Measurements from ENCODE around the gene SPOCD1. TPM values are rescaled to one million over a fixed set of nuclear protein-coding genes. Genes with fewer than 3 reads are reported as not detected.
A peak's percentile ranks its signal among the peaks of the same experiment; 100 is the strongest.

Gene SPOCD1
- total and polyA plus RNA-seq, 2 experiments from 2014 or later, result 0.73 to 1.3 TPM

DNA sequence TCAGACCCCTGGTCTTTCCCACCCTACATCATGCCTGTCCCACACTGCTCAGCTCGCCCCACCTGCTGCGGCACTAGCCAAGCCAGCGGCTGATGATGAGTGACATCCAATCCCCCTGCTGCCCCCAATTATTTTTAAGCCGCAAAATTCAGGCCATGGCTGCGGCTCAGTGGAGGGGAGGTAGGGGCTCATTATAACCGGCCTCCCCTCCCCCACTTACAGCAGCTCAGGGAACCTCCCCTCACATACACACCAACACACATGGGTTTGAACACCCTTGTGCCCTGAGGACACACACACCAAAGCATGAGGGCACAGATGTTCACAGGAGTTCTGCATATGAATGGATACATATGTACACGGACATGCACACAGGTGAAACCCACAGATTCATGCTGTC, 57.0 kb downstream of the SPOCD1 start:
- H3K4me3 Mint-ChIP-seq, result no peak overlapping the region; the same call in 2 of the 3 replicates
- Histone ChIP-seq H3K27ac (ENCODE audit: low read depth) (no peak overlapping the region), H3K4me3 (no peak overlapping the region), H3K79me2 (replicated peaks; ENCODE audit: insufficient read depth) (peaks cover 13% of the 10 kb centered on the region; the same call in 1 of the 2 replicates), H3K4me1 (ENCODE audit: insufficient read depth) (peaks cover 33% of the 10 kb centered on the region), H3K27me3 (ENCODE audit: insufficient read depth) (peaks cover 16% of the 10 kb centered on the region), H4K20me1 (replicated peaks; ENCODE audit: insufficient read depth) (peaks cover 7% of the 10 kb centered on the region; the same call in 1 of the 2 replicates), H3K36me3 (ENCODE audit: insufficient read depth) (no peaks in the 10 kb centered on the region), H3K9me2 (ENCODE audit: insufficient read depth) (no peaks in the 10 kb centered on the region), H2AFZ (no peak overlapping the region), H3K4me2 (0 out of 2 replicates have a peak overlapping the region, but pooled peaks have one; percentile 98), H3F3A (replicated peaks; ENCODE audit: low read depth) (peaks cover 19% of the 10 kb centered on the region)
- H3K27ac Mint-ChIP-seq, result no peak overlapping the region
- TF ChIP-seq ZNF114 (CRISPR knock-in tag; IDR thresholded peaks at IDR 0.05) (no peak), JUNB (IDR thresholded peaks at IDR 0.05; ENCODE audit: unreplicated experiment) (no peak)
- peaks cover 34% of the 10 kb centered on the region for H3K27me3 Mint-ChIP-seq (ENCODE audit: insufficient read depth, low read depth, poor library complexity)
- H3K36me3 Mint-ChIP-seq (ENCODE audit: low read depth), result no peaks in the 10 kb centered on the region; the same call in 2 of the 3 replicates
- ATAC-seq (no peak), DNase-seq (ENCODE audit: low spot score) (no peak)
- no peaks in the 10 kb centered on the region; the same call in 1 of the 3 replicates for H3K9me3 Mint-ChIP-seq
- H3K4me1 Mint-ChIP-seq, result peaks cover 44% of the 10 kb centered on the region

DNA sequence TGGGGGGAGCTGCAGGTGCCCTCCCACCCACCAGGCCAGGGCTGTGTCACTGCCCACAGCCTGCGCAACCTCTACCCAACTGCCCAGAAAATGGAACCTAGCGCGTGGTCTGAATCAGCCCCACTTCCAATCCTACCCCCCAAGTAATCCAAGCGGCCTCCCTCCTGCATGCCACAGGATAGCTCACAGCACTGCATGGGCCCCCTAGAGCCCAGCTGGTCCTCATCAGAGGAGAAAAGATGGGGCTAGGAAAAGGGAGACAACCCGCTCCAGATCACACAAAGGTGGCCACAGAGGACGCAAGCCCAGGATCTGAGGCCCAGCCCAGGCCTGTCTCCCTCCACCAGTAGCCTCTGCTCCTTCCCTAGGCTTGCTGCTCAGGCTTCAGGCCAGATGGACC, 57.8 kb downstream of the SPOCD1 start:
- Mint-ChIP-seq H3K36me3 (ENCODE audit: low read depth) (no peaks in the 10 kb centered on the region; the same call in 2 of the 3 replicates), H3K4me3 (no peak overlapping the region; the same call in 2 of the 3 replicates), H3K4me1 (peaks cover 48% of the 10 kb centered on the region), H3K27ac (no peak overlapping the region), H3K9me3 (no peaks in the 10 kb centered on the region; the same call in 1 of the 3 replicates), H3K27me3 (ENCODE audit: insufficient read depth, low read depth, poor library complexity) (peaks cover 27% of the 10 kb centered on the region)
- Histone ChIP-seq H3K4me3 (no peak overlapping the region), H3K27ac (ENCODE audit: low read depth) (no peak overlapping the region), H3K36me3 (ENCODE audit: insufficient read depth) (no peaks in the 10 kb centered on the region), H4K20me1 (replicated peaks; ENCODE audit: insufficient read depth) (peaks cover 7% of the 10 kb centered on the region; the same call in 1 of the 2 replicates), H2AFZ (no peak overlapping the region), H3K9me2 (ENCODE audit: insufficient read depth) (no peaks in the 10 kb centered on the region), H3K27me3 (ENCODE audit: insufficient read depth) (peaks cover 10% of the 10 kb centered on the region), H3F3A (replicated peaks; ENCODE audit: low read depth) (peaks cover 19% of the 10 kb centered on the region), H3K4me2 (no peak overlapping the region), H3K79me2 (replicated peaks; ENCODE audit: insufficient read depth) (peaks cover 13% of the 10 kb centered on the region; the same call in 1 of the 2 replicates), H3K4me1 (ENCODE audit: insufficient read depth) (peaks cover 33% of the 10 kb centered on the region)
- DNase-seq (ENCODE audit: low spot score) (no peak), ATAC-seq (no peak)
- TF ChIP-seq, protein P1, sequence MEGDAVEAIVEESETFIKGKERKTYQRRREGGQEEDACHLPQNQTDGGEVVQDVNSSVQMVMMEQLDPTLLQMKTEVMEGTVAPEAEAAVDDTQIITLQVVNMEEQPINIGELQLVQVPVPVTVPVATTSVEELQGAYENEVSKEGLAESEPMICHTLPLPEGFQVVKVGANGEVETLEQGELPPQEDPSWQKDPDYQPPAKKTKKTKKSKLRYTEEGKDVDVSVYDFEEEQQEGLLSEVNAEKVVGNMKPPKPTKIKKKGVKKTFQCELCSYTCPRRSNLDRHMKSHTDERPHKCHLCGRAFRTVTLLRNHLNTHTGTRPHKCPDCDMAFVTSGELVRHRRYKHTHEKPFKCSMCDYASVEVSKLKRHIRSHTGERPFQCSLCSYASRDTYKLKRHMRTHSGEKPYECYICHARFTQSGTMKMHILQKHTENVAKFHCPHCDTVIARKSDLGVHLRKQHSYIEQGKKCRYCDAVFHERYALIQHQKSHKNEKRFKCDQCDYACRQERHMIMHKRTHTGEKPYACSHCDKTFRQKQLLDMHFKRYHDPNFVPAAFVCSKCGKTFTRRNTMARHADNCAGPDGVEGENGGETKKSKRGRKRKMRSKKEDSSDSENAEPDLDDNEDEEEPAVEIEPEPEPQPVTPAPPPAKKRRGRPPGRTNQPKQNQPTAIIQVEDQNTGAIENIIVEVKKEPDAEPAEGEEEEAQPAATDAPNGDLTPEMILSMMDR (conservative IDR thresholded peaks at IDR 0.05; ENCODE audit: low read depth in 2 of 2), result no peak
- TF ChIP-seq CREB1 (CRISPR knock-in tag; IDR thresholded peaks at IDR 0.05; ENCODE audit: low read depth) (no peak), NANOG (IDR thresholded peaks at IDR 0.05; ENCODE audit: borderline replicate concordance) (no peak)
- TF ChIP-seq, protein P2, sequence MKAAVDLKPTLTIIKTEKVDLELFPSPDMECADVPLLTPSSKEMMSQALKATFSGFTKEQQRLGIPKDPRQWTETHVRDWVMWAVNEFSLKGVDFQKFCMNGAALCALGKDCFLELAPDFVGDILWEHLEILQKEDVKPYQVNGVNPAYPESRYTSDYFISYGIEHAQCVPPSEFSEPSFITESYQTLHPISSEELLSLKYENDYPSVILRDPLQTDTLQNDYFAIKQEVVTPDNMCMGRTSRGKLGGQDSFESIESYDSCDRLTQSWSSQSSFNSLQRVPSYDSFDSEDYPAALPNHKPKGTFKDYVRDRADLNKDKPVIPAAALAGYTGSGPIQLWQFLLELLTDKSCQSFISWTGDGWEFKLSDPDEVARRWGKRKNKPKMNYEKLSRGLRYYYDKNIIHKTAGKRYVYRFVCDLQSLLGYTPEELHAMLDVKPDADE (IDR thresholded peaks at IDR 0.05), result no peak

DNA sequence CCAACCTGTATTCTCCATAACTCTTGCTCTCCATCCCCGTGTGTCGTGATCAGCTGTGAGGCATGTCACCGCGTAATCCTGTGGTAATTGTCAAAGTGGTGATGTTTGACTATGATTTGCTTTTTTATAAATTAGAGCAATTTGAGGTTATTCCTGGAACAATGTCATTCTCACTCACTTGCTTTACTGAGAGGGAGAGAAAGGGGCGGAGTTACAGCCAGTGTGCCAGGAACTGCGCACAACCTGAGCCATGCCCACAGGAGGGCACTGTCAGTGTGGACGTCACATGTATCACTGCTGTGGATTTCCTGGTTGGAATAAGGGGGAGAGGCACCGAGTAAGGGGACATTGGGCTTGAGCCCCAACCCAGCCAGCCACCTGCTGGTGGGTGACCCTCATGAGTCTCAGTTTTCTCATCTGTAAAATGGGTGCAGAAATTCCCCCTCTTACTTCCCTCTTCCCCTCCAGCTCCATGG, 58.6 kb downstream of the SPOCD1 start:
- no peak for ATAC-seq
- H3K79me2 ChIP-seq (replicated peaks; ENCODE audit: insufficient read depth), result peaks cover 13% of the 10 kb centered on the region; the same call in 1 of the 2 replicates
- no peak overlapping the region for H3K4me3 ChIP-seq
- peaks cover 22% of the 10 kb centered on the region for H3K27me3 Mint-ChIP-seq (ENCODE audit: insufficient read depth, low read depth, poor library complexity)
- no peak overlapping the region; the same call in 2 of the 3 replicates for H3K4me3 Mint-ChIP-seq
- H3F3A ChIP-seq (replicated peaks; ENCODE audit: low read depth), result peaks cover 19% of the 10 kb centered on the region
- H3K27me3 ChIP-seq (ENCODE audit: insufficient read depth), result peaks cover 9% of the 10 kb centered on the region
- H2AFZ ChIP-seq, result no peak overlapping the region
- H3K36me3 Mint-ChIP-seq (ENCODE audit: low read depth), result no peaks in the 10 kb centered on the region; the same call in 2 of the 3 replicates
- no peak for DNase-seq (ENCODE audit: low spot score)
- H4K20me1 ChIP-seq (replicated peaks; ENCODE audit: insufficient read depth), result peaks cover 7% of the 10 kb centered on the region; the same call in 1 of the 2 replicates
- no peak overlapping the region for H3K27ac ChIP-seq (ENCODE audit: low read depth)
- H3K36me3 ChIP-seq (ENCODE audit: insufficient read depth), result no peaks in the 10 kb centered on the region
- H3K9me3 Mint-ChIP-seq, result no peaks in the 10 kb centered on the region; the same call in 1 of the 3 replicates
- no peak overlapping the region for H3K4me2 ChIP-seq
- H3K4me1 Mint-ChIP-seq, result peaks cover 52% of the 10 kb centered on the region
- no peak overlapping the region for H3K27ac Mint-ChIP-seq
- peaks cover 37% of the 10 kb centered on the region for H3K4me1 ChIP-seq (ENCODE audit: insufficient read depth)
- no peaks in the 10 kb centered on the region for H3K9me2 ChIP-seq (ENCODE audit: insufficient read depth)
- TF ChIP-seq CREB1 (CRISPR knock-in tag; IDR thresholded peaks at IDR 0.05; ENCODE audit: low read depth) (no peak), NANOG (IDR thresholded peaks at IDR 0.05; ENCODE audit: borderline replicate concordance) (no peak), JUNB (IDR thresholded peaks at IDR 0.05; ENCODE audit: unreplicated experiment) (no peak), ZNF331 (CRISPR knock-in tag; IDR thresholded peaks at IDR 0.05; ENCODE audit: low read depth) (no peak), ZNF114 (CRISPR knock-in tag; IDR thresholded peaks at IDR 0.05) (no peak), POLR2AphosphoS5 (IDR thresholded peaks at IDR 0.05; ENCODE audit: low read depth) (no peak), EZH2 (IDR thresholded peaks at IDR 0.05; ENCODE audit: low read depth, unreplicated experiment) (no peak)
- TF ChIP-seq, protein P3, sequence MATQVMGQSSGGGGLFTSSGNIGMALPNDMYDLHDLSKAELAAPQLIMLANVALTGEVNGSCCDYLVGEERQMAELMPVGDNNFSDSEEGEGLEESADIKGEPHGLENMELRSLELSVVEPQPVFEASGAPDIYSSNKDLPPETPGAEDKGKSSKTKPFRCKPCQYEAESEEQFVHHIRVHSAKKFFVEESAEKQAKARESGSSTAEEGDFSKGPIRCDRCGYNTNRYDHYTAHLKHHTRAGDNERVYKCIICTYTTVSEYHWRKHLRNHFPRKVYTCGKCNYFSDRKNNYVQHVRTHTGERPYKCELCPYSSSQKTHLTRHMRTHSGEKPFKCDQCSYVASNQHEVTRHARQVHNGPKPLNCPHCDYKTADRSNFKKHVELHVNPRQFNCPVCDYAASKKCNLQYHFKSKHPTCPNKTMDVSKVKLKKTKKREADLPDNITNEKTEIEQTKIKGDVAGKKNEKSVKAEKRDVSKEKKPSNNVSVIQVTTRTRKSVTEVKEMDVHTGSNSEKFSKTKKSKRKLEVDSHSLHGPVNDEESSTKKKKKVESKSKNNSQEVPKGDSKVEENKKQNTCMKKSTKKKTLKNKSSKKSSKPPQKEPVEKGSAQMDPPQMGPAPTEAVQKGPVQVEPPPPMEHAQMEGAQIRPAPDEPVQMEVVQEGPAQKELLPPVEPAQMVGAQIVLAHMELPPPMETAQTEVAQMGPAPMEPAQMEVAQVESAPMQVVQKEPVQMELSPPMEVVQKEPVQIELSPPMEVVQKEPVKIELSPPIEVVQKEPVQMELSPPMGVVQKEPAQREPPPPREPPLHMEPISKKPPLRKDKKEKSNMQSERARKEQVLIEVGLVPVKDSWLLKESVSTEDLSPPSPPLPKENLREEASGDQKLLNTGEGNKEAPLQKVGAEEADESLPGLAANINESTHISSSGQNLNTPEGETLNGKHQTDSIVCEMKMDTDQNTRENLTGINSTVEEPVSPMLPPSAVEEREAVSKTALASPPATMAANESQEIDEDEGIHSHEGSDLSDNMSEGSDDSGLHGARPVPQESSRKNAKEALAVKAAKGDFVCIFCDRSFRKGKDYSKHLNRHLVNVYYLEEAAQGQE (IDR thresholded peaks at IDR 0.05; ENCODE audit: unreplicated experiment), result no peak

Data from GM23338 (cell line).